Endothelial cell of umbilical vein (primary cell): ENCODE measurements around the gene MTX1. TPM values are rescaled to one million over a fixed set of nuclear protein-coding genes. Genes with fewer than 3 reads are reported as not detected.
A peak's percentile ranks its signal among the peaks of the same experiment; 100 is the strongest.

ENCODE experiments used
- BruUV-seq: library from RNA; stranded (reverse); fragments of 400-500 nt; replicated peaks from 2 replicates; lab custom pipeline; 2021; lab: Mats Ljungman, UMichigan
- CTCF ChIA-PET: fragments of 300-600, 350-600 bp; sonication (Branson Sonifier 250); formaldehyde crosslinking; loops from one replicate; lab custom pipeline; 2021; ENCODE audit warnings: antibody characterized with exemption, inconsistent platforms; lab: Charles Lee
- POLR2A ChIA-PET: fragments of 300-600, 350-600 bp; sonication (Branson Sonifier 250); formaldehyde crosslinking; loops from one replicate; lab custom pipeline; 2021; ENCODE audit warnings: antibody characterized with exemption, inconsistent platforms; lab: Charles Lee
- DNase-seq: peaks from one replicate; pipeline ENCODE4 v3.0.0-alpha.2; 2011; ENCODE audit warnings: low read depth, low spot score
- FAIRE-seq: peaks from 2 replicates; lab custom pipeline; 2011; peaks lifted over from hg19 to GRCh38; lab: Jason Lieb, UNC
- H2AFZ ChIP-seq: 2 replicates; pipeline ENCODE4 v1.6.0; 2012; ENCODE audit warnings: low read depth, low read length, control low read depth, inconsistent platforms
- H3K27ac ChIP-seq: 2 replicates; pipeline ENCODE4 v1.5.1; 2011; ENCODE audit warnings: low read depth, mild to moderate bottlenecking, control low read depth, low read length, moderate library complexity; ENCODE audit not compliant: insufficient read depth
- H3K27me3 ChIP-seq, 2 experiments: 2 replicates each; pipeline versions ENCODE4 v1.6.0 to v1.6.1; 2011; ENCODE audit warnings: low read length in 2 of 2, mixed read lengths in 1 of 2; ENCODE audit not compliant: control insufficient read depth in 2 of 2, insufficient read depth in 2 of 2
- H3K36me3 ChIP-seq, 2 experiments: 2 replicates in 1 of 2; 3 replicates in 1 of 2; pipeline ENCODE4 v1.5.1; 2011; ENCODE audit warnings: low read length in 2 of 2, mild to moderate bottlenecking in 1 of 2, moderate library complexity in 1 of 2; ENCODE audit not compliant: control insufficient read depth in 2 of 2, insufficient read depth in 2 of 2; ENCODE audit errors: extremely low read depth in 1 of 2
- H3K4me1 ChIP-seq: 3 replicates; pipeline ENCODE4 v1.5.1; 2011; ENCODE audit warnings: mild to moderate bottlenecking, low read length; ENCODE audit not compliant: control insufficient read depth, insufficient read depth; ENCODE audit errors: extremely low read depth
- H3K4me2 ChIP-seq: 2 replicates; pipeline ENCODE4 v1.6.1; 2011; ENCODE audit warnings: low read length, control low read depth, mixed read lengths; ENCODE audit not compliant: insufficient read depth
- H3K4me3 ChIP-seq, 3 experiments: fragments of 200-600 bp in 1 of 3; sonication (generic), shearing (Covaris generic) in 1 of 3; replicated peaks in 1 of 3; 2 replicates each; pipeline ENCODE4 v1.5.1; 2011 to 2016; ENCODE audit warnings: control low read depth in 3 of 3, low read length in 3 of 3, mild to moderate bottlenecking in 2 of 3, inconsistent platforms in 1 of 3, low read depth in 1 of 3, moderate library complexity in 1 of 3; ENCODE audit not compliant: insufficient read depth in 1 of 3
- H3K79me2 ChIP-seq: 2 replicates; pipeline ENCODE4 v1.6.0; 2012; ENCODE audit warnings: low read length, inconsistent platforms; ENCODE audit not compliant: control insufficient read depth, insufficient read depth
- H3K9ac ChIP-seq: replicated peaks from 2 replicates; pipeline ENCODE3; 2011; ENCODE audit warnings: low read length, control low read depth; ENCODE audit not compliant: insufficient read depth; ENCODE audit errors: extremely low read depth
- H3K9me1 ChIP-seq: replicated peaks from 3 replicates; pipeline ENCODE4 v1.6.0; 2011; ENCODE audit warnings: mild to moderate bottlenecking, low read length; ENCODE audit not compliant: control insufficient read depth, insufficient read depth; ENCODE audit errors: extremely low read depth
- H3K9me3 ChIP-seq: replicated peaks from 2 replicates; pipeline ENCODE4 v1.5.1; 2012; ENCODE audit warnings: low read length, inconsistent platforms; ENCODE audit not compliant: control insufficient read depth, insufficient read depth
- H4K20me1 ChIP-seq: replicated peaks from 2 replicates; pipeline ENCODE3; 2011; ENCODE audit warnings: mild to moderate bottlenecking, low read length; ENCODE audit not compliant: control insufficient read depth, insufficient read depth; ENCODE audit errors: extremely low read depth
- EZH2 ChIP-seq: IDR thresholded peaks from 2 replicates; pipeline ENCODE4 v1.6.1; 2012; ENCODE audit warnings: borderline replicate concordance, low read depth, mild to moderate bottlenecking, moderate library complexity, low read length, inconsistent platforms; ENCODE audit not compliant: severe bottlenecking
- GATA2 ChIP-seq: IDR thresholded peaks from 2 replicates; pipeline ENCODE4 v1.7.0; 2011; ENCODE audit warnings: low read depth, mild to moderate bottlenecking, moderate library complexity, mixed read lengths, low read length; ENCODE audit not compliant: insufficient read length, insufficient read depth
- dilution Hi-C: fragments of 300-500 bp; cut with MboI; formaldehyde crosslinking; loops from one replicate; pipeline ENCODE4 v1.15.0; 2019; ENCODE audit warnings: low sequenced_read_pairs; ENCODE audit not compliant: extremely low pct_ligation_motif_present
- intact Hi-C: fragments of 100-400 bp; cut with micrococcal nuclease; formaldehyde crosslinking; loops from one replicate; pipeline ENCODE4 v1.10.0; 2022
- polyA plus RNA-seq, 4 experiments: library from polyadenylated mRNA; depleted of rRNA in 3 of 4; stranded (reverse) in 3 of 4; unstranded in 1 of 4; fragments of >200 nt; gene quantifications; 2 replicates each; pipeline versions ENCODE4 v1.2.1 to v1.2.3, GENCODE V29; 2011 to 2012; ENCODE audit warnings: missing spikeins in 1 of 4
- total RNA-seq: library from RNA; stranded (reverse); gene quantifications from 2 replicates; pipeline ENCODE4 v1.2.3, GENCODE V29; 2021
- TF ChIP-seq, protein P1 (sequence below), 2 donors: IDR thresholded peaks; 1 replicate in 1 of 2; 2 replicates in 1 of 2; pipeline ENCODE4 v1.5.1; 2011; ENCODE audit warnings: low read length in 2 of 2, mild to moderate bottlenecking in 2 of 2, moderate library complexity in 2 of 2, control low read depth in 1 of 2, inconsistent platforms in 1 of 2, low read depth in 1 of 2; ENCODE audit not compliant: insufficient read depth in 1 of 2; ENCODE audit errors: extremely low read depth in 1 of 2

MTX1 gene
- total and polyA plus RNA-seq, 2 donors (not counting 3 experiments of a cell fraction or from before 2014, with no cell fraction given), result 53.0 to 109 TPM

DNA sequence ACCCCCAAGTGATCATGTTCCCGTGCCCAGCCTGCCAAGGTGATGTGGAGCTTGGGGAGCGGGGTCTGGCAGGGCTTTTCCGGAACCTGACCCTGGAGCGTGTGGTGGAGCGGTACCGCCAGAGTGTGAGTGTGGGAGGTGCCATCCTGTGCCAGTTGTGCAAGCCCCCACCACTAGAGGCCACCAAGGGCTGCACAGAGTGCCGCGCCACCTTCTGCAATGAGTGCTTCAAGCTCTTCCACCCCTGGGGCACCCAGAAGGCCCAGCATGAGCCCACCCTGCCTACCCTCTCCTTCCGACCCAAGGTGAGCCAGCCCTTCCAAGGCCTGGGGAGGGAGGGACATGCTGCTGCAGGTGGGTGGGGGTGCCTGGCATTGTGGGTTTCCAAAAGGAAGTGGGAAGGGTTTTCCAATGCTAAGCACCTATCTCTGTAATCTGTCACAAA lies 32.5 kb upstream of the MTX1 start:
- no peak for TF ChIP-seq EZH2
- TF ChIP-seq, protein P1, sequence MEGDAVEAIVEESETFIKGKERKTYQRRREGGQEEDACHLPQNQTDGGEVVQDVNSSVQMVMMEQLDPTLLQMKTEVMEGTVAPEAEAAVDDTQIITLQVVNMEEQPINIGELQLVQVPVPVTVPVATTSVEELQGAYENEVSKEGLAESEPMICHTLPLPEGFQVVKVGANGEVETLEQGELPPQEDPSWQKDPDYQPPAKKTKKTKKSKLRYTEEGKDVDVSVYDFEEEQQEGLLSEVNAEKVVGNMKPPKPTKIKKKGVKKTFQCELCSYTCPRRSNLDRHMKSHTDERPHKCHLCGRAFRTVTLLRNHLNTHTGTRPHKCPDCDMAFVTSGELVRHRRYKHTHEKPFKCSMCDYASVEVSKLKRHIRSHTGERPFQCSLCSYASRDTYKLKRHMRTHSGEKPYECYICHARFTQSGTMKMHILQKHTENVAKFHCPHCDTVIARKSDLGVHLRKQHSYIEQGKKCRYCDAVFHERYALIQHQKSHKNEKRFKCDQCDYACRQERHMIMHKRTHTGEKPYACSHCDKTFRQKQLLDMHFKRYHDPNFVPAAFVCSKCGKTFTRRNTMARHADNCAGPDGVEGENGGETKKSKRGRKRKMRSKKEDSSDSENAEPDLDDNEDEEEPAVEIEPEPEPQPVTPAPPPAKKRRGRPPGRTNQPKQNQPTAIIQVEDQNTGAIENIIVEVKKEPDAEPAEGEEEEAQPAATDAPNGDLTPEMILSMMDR (IDR thresholded peaks at IDR 0.05; ENCODE audit: extremely low read depth in 1 of 2, insufficient read depth in 1 of 2, low read depth in 1 of 2, low read length in 2 of 2), result peak in 1 of 2 donors; percentile 21
- peaks cover 4 to 23% of the 10 kb centered on the region in 2 experiments for H3K36me3 ChIP-seq
- H3K9me1 ChIP-seq, result no peaks in the 10 kb centered on the region
- no peak for FAIRE-seq
- H3K27me3 ChIP-seq, result no peaks in the 10 kb centered on the region
- H3K9ac ChIP-seq, result no peak overlapping the region
- no peak overlapping the region for H3K4me2 ChIP-seq
- ChIA-PET CTCF (interaction anchor here (1.6 to 3.9 kb wide), 6 partner anchors 17 to 473 kb away, joined by 5 to 88 read pairs (median 10); partner anchors contain the start of gene THBS3), POLR2A (no interaction called here)
- H2AFZ ChIP-seq, result no peak overlapping the region
- no peaks in the 10 kb centered on the region for H3K9me3 ChIP-seq
- peaks cover 11% of the 10 kb centered on the region for H3K4me1 ChIP-seq
- no peak for DNase-seq
- no TSS peak for BruUV-seq
- no peak overlapping the region for H3K27ac ChIP-seq
- no peaks in the 10 kb centered on the region for H4K20me1 ChIP-seq
- H3K4me3 ChIP-seq, result no peak overlapping the region
- H3K79me2 ChIP-seq, result peaks cover 16% of the 10 kb centered on the region
- dilution Hi-C loops, result no loop called here
- intact Hi-C loops, result loop anchor here (1.0 to 2.0 kb wide), 2 partner anchors 17 to 50 kb away; no protein-coding TSS in a partner anchor

DNA sequence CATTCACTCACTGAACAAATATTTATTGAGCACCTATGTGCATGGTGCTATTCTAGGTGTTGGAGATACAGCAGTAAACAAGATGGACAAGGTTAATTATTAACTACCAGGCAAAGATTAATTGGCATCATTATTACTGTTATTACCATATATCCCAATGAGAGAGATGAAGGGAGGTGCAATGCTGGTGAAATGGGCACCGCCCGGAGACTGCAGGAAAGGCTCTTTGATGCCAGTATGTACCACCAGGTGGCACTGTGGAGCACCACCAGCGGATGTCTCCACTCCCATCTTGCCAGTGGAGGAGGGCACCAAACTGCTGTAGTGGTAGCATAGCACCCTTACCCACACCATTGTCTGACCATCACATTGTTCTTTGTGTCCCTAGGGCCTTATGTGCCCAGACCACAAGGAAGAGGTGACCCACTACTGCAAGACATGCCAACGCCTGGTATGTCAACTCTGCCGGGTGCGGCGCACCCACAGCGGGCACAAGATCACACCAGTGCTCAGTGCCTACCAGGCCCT lies 31.9 kb upstream of the MTX1 start:
- dilution Hi-C loops, result no loop called here

More for the DNA sequence above, 31.9 kb upstream of the MTX1 start:
- Histone ChIP-seq H3K9me3 (no peaks in the 10 kb centered on the region), H3K36me3 (peaks cover 4 to 23% of the 10 kb centered on the region in 2 experiments), H3K4me2 (no peak overlapping the region), H4K20me1 (no peaks in the 10 kb centered on the region), H3K4me3 (no peak overlapping the region), H3K4me1 (peaks cover 11% of the 10 kb centered on the region), H2AFZ (no peak overlapping the region), H3K27me3 (no peaks in the 10 kb centered on the region), H3K9ac (no peak overlapping the region), H3K79me2 (peaks cover 13% of the 10 kb centered on the region), H3K9me1 (no peaks in the 10 kb centered on the region), H3K27ac (no peak overlapping the region)
- DNase-seq, result peak; percentile 65
- CTCF ChIA-PET, result interaction anchor here (1.0 to 3.9 kb wide), 7 partner anchors 16 to 85 kb away, joined by 3 to 88 read pairs (median 10); no protein-coding TSS in a partner anchor
- peak; percentile 99 for FAIRE-seq
- TF ChIP-seq, protein P1 (IDR thresholded peaks at IDR 0.05; ENCODE audit: extremely low read depth in 1 of 2, insufficient read depth in 1 of 2, low read depth in 1 of 2, low read length in 2 of 2), result peak; percentile 90 to 91
- TF ChIP-seq GATA2, result no peak
- no TSS peak for BruUV-seq
- POLR2A ChIA-PET, result no interaction called here
- intact Hi-C loops, result loop anchor here (1.0 to 2.0 kb wide), 2 partner anchors 16 to 50 kb away; no protein-coding TSS in a partner anchor
